ENCODE results near the gene OOSP3. TPM values are rescaled to one million over a fixed set of nuclear protein-coding genes. Genes with fewer than 3 reads are reported as not detected.

Gene OOSP3
- total RNA-seq, 4 donors from 2014 or later = not detected

Other genes with a start within 250 kb of the OOSP3 start
- 10 to 100 TPM; 19.0 to 29.9 (median 26.2) TPM for gene PATL1, start 209.7 kb upstream of the OOSP3 start, total RNA-seq
- not detected for gene OR10V1, start 164.9 kb upstream of the OOSP3 start, total RNA-seq
- 10 to 100 TPM in 2 of 4 donors, 1 to 10 TPM in 2; 8.3 to 23.4 (median 15.8) TPM for gene STX3, start 123.4 kb upstream of the OOSP3 start, total RNA-seq
- 10 to 100 TPM; 33.7 to 78.2 (median 38.3) TPM for gene MRPL16, start 68.0 kb upstream of the OOSP3 start, total RNA-seq
- not detected for gene CBLIF, start 33.3 kb upstream of the OOSP3 start, total RNA-seq
- gene TCN1, start 12.3 kb upstream of the OOSP3 start, total RNA-seq = not detected
- gene OOSP1, start 59.6 kb downstream of the OOSP3 start, total RNA-seq = not detected
- not detected for gene OOSP4A, start 85.3 kb downstream of the OOSP3 start, total RNA-seq
- not detected for gene OOSP4B, start 138.4 kb downstream of the OOSP3 start, total RNA-seq
- not detected for gene OOSP2, start 161.6 kb downstream of the OOSP3 start, total RNA-seq
- not detected for gene MS4A3, start 177.9 kb downstream of the OOSP3 start, total RNA-seq
- under 1 TPM in 1 of 4 donors, not detected in 3; 0.39 TPM for gene MS4A2, start 209.9 kb downstream of the OOSP3 start, total RNA-seq